ENCODE data around the gene SLC30A10.

Gene SLC30A10

DNA sequence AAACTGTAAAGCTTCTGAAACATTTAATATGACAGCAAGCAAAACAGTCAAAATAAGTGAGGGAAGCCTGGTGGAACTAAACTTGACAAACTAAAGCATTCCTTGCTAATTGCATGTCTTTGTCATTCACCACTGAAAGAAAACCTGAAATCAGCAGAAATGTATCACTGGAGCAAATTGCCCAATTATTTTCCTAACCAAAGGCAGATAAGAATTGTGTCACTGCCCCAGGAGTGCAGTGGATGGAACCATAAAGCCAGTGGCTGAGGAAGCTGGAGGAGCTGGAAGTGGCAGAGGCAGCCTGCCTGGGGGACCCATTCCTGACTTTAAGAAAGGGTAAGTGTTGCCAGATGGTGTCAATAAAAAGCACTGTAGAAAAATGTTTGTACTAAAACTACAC, 2.7 kb upstream of the SLC30A10 start:
- Histone ChIP-seq H3K4me1 (ENCODE audit: control insufficient read depth in 1 of 2, insufficient read depth in 2 of 2, low read length in 2 of 2) (peaks cover 13 to 20% of the 10 kb centered on the region in 2 donors), H3K9me3 (ENCODE audit: control insufficient read depth in 1 of 2, low read length in 2 of 2) (no peaks in the 10 kb centered on the region), H3K9ac (ENCODE audit: low read depth in 1 of 2, low read length in 2 of 2) (no peak overlapping the region), H3K27ac (ENCODE audit: low read depth, low read length) (no peak overlapping the region), H3K36me3 (ENCODE audit: control insufficient read depth in 1 of 2, insufficient read depth in 2 of 2, low read length in 2 of 2) (no peaks in the 10 kb centered on the region), H3K27me3 (ENCODE audit: control insufficient read depth in 1 of 2, insufficient read depth in 2 of 2, low read length in 2 of 2) (peaks cover 6% of the 10 kb centered on the region in 2 donors), H3K4me3 (ENCODE audit: low read depth in 1 of 2, low read length in 2 of 2) (no peak overlapping the region)

DNA sequence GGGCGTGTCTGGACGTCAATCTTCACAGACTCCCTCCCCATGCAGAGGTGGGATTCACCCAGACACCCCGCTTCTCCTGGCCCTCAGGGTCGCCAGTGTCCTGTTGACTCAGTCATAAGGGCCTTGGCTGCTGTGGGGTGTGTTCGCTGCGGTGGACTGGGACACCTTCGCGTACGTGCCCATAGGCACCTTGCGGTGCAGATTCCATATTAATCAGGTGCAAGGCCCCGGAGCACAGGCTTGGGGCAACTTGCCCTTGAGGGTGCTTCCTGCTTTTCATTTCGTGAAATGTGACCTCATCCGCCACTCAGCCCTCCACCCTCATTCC, 398 bp upstream of the SLC30A10 start:
- Histone ChIP-seq H3K4me3 (ENCODE audit: low read depth in 1 of 2, low read length in 2 of 2) (peak overlapping the region; percentile 68 to 77), H3K27me3 (ENCODE audit: control insufficient read depth in 1 of 2, insufficient read depth in 2 of 2, low read length in 2 of 2) (peaks cover 6% of the 10 kb centered on the region in 2 donors), H3K9ac (ENCODE audit: low read depth in 1 of 2, low read length in 2 of 2) (peak overlapping the region; percentile 18 to 59), H3K9me3 (ENCODE audit: control insufficient read depth in 1 of 2, low read length in 2 of 2) (no peaks in the 10 kb centered on the region), H3K27ac (ENCODE audit: low read depth, low read length) (no peak overlapping the region), H3K4me1 (ENCODE audit: control insufficient read depth in 1 of 2, insufficient read depth in 2 of 2, low read length in 2 of 2) (peaks cover 20 to 23% of the 10 kb centered on the region in 2 donors), H3K36me3 (ENCODE audit: control insufficient read depth in 1 of 2, insufficient read depth in 2 of 2, low read length in 2 of 2) (no peaks in the 10 kb centered on the region)

DNA sequence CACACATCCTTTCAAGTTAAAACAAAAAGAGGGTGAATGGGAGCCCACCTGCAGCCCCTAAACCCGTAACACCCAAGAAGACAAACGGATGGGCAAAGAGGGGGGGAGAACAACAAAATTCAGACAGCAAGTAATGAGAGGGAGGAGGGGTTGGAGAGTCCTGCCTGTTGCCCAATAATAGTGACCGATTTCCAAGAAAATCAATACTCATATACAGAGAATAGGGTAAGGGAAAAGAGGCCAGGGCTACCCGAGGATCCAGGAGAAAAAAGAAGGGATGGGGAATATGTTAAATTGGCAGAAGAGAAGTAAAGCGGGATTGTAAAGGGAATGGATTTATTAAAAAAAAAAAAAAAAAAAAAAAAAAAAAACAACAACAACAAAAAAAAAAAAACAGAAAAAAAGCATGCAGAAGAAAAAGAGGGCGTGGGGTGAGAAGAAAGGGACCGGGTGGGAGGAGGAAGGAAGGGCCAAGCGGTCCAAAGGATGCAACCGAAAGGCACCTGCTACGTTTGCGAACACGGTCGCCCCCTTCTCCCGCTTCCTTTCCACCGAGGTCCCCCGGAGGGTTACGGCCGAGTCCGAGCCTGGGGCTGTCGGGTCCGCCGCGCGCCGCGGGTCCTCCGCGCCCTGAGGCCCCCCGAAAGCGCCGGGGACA, 930 bp downstream of the SLC30A10 start:
- H3K36me3 ChIP-seq (ENCODE audit: control insufficient read depth in 1 of 2, insufficient read depth in 2 of 2, low read length in 2 of 2): no peaks in the 10 kb centered on the region
- no peaks in the 10 kb centered on the region for H3K9me3 ChIP-seq (ENCODE audit: control insufficient read depth in 1 of 2, low read length in 2 of 2)
- H3K27ac ChIP-seq (ENCODE audit: low read depth, low read length): peak overlapping the region; percentile 58
- H3K4me3 ChIP-seq (ENCODE audit: low read depth in 1 of 2, low read length in 2 of 2): peak overlapping the region; percentile 72 to 77
- H3K9ac ChIP-seq (ENCODE audit: low read depth in 1 of 2, low read length in 2 of 2): peak overlapping the region; percentile 57 to 59
- H3K4me1 ChIP-seq (ENCODE audit: control insufficient read depth in 1 of 2, insufficient read depth in 2 of 2, low read length in 2 of 2): peaks cover 25 to 29% of the 10 kb centered on the region in 2 donors
- H3K27me3 ChIP-seq (ENCODE audit: control insufficient read depth in 1 of 2, insufficient read depth in 2 of 2, low read length in 2 of 2): peaks cover 6% of the 10 kb centered on the region in 2 donors

DNA sequence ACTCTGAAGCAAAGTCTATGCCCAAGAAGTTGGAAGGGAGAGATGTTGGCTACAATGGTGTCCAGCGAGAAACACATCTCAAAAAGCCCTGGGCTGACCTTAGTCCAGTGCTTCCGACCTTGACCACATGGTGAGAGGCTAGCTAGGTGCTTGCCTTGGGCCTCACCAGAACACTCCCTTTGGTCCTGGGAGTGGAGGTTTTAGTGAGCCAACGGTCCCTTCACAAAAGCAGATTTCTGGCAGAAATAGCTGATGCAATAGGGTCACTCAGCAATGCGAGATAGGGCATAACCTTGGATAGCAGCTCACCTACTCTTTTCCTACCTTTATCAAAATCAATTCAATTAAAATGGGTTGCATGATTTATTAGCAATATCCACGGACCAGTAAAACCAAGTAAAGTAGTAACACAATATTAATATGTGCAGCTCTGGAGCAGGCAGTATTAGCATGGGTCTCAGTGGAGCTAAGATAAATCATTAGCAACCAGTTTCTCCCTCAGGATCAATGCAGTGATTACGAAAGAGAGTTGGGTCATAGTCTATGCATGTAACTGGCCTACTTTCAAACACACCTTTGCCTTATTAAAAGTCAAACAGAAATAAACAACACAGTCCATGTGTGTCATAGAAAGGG, 1.9 kb downstream of the SLC30A10 start:
- H3K9ac ChIP-seq (ENCODE audit: low read depth in 1 of 2, low read length in 2 of 2): peak overlapping the region; percentile 26 to 59
- H3K9me3 ChIP-seq (ENCODE audit: control insufficient read depth in 1 of 2, low read length in 2 of 2): no peaks in the 10 kb centered on the region
- peaks cover 6% of the 10 kb centered on the region in 2 donors for H3K27me3 ChIP-seq (ENCODE audit: control insufficient read depth in 1 of 2, insufficient read depth in 2 of 2, low read length in 2 of 2)
- H3K4me3 ChIP-seq (ENCODE audit: low read depth in 1 of 2, low read length in 2 of 2): peak overlapping the region; percentile 72 to 77
- H3K4me1 ChIP-seq (ENCODE audit: control insufficient read depth in 1 of 2, insufficient read depth in 2 of 2, low read length in 2 of 2): peaks cover 28 to 29% of the 10 kb centered on the region in 2 donors
- no peaks in the 10 kb centered on the region for H3K36me3 ChIP-seq (ENCODE audit: control insufficient read depth in 1 of 2, insufficient read depth in 2 of 2, low read length in 2 of 2)
- peak overlapping the region; percentile 46 for H3K27ac ChIP-seq (ENCODE audit: low read depth, low read length)

DNA sequence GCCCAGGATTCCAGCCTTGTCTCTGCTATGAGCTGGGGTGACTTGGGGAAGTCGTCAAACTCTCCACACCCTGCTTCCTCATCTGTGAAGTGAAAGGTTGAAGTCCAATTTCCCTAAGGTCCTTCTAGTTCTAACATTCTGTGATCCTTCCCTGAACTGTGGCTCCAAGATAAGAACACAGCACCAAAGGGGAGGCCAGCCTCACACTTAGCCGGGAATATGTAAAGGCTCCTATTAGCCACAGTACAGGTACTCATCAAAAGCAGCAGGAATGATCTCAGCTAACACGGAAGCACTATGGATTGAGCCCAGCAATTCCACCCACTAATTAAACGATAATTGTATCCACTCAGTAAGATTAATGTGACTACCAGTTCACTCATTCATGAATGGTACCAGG, 4.0 kb downstream of the SLC30A10 start:
- H3K36me3 ChIP-seq (ENCODE audit: control insufficient read depth in 1 of 2, insufficient read depth in 2 of 2, low read length in 2 of 2): no peaks in the 10 kb centered on the region
- peaks cover 28 to 29% of the 10 kb centered on the region in 2 donors for H3K4me1 ChIP-seq (ENCODE audit: control insufficient read depth in 1 of 2, insufficient read depth in 2 of 2, low read length in 2 of 2)
- H3K27me3 ChIP-seq (ENCODE audit: control insufficient read depth in 1 of 2, insufficient read depth in 2 of 2, low read length in 2 of 2): peaks cover 6% of the 10 kb centered on the region in 2 donors
- H3K9me3 ChIP-seq (ENCODE audit: control insufficient read depth in 1 of 2, low read length in 2 of 2): no peaks in the 10 kb centered on the region
- H3K9ac ChIP-seq (ENCODE audit: low read depth in 1 of 2, low read length in 2 of 2): peak overlapping the region; percentile 22 to 51
- no peak overlapping the region for H3K27ac ChIP-seq (ENCODE audit: low read depth, low read length)
- peak overlapping the region; percentile 51 to 60 for H3K4me3 ChIP-seq (ENCODE audit: low read depth in 1 of 2, low read length in 2 of 2)

DNA sequence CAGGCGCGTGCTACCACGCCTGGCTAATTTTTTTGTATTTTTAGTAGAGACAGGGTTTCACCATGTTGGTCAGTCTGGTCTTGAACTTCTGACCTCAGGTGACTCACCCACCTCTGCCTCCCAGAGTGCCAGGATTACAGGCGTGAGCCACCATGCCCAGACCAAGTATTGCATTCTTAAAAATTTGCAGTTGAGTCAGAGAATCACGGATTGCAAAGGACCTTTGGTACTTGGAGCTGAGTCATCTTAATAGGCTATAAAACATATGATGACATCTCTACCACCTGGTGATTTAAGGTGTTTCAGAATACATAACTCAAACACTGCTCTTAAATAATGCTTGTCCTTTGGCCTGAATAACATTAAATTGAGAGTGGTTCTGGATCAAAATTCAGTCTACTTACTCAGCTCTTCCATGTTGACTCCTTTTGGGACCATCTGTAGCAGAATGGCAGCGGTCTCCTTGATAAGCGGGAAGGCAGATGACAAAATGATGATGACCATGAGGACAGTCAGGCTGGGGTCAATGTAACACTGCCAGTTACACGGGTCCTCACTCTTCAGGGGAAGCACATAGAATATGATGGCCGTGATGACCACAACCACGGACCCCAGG, 10.4 kb downstream of the SLC30A10 start:
- Histone ChIP-seq H3K27ac (ENCODE audit: low read depth, low read length) (no peak overlapping the region), H3K9ac (ENCODE audit: low read depth in 1 of 2, low read length in 2 of 2) (no peak overlapping the region), H3K4me1 (ENCODE audit: control insufficient read depth in 1 of 2, insufficient read depth in 2 of 2, low read length in 2 of 2) (peaks cover 6 to 17% of the 10 kb centered on the region in 2 donors), H3K4me3 (ENCODE audit: low read depth in 1 of 2, low read length in 2 of 2) (no peak overlapping the region), H3K36me3 (ENCODE audit: control insufficient read depth in 1 of 2, insufficient read depth in 2 of 2, low read length in 2 of 2) (peaks cover 5 to 10% of the 10 kb centered on the region in 2 donors), H3K9me3 (ENCODE audit: control insufficient read depth in 1 of 2, low read length in 2 of 2) (no peaks in the 10 kb centered on the region), H3K27me3 (ENCODE audit: control insufficient read depth in 1 of 2, insufficient read depth in 2 of 2, low read length in 2 of 2) (no peaks in the 10 kb centered on the region)

DNA sequence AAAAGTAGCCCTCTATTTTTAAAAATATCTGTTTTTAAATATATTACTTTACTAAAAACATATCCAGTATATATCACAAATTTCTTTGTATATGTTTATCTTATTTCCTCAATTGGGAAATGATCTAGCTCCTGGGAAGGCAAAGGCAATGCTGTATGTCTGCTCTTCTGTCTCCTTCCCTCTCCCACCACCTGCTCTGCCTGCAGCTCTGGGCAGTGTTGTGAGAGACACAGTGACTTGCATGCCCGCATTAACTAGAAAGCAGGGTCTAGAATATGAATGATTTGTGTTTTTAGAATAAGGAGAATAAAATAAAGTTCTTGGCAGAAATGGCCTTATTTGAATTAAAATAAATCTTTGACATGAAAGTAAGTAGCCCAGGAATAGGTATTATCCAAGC, 11.1 kb downstream of the SLC30A10 start:
- H3K4me3 ChIP-seq (ENCODE audit: low read depth in 1 of 2, low read length in 2 of 2): no peak overlapping the region
- no peak overlapping the region for H3K27ac ChIP-seq (ENCODE audit: low read depth, low read length)
- H3K9me3 ChIP-seq (ENCODE audit: control insufficient read depth in 1 of 2, low read length in 2 of 2): no peaks in the 10 kb centered on the region
- no peaks in the 10 kb centered on the region for H3K27me3 ChIP-seq (ENCODE audit: control insufficient read depth in 1 of 2, insufficient read depth in 2 of 2, low read length in 2 of 2)
- H3K9ac ChIP-seq (ENCODE audit: low read depth in 1 of 2, low read length in 2 of 2): no peak overlapping the region
- peaks cover 6 to 10% of the 10 kb centered on the region in 2 donors for H3K4me1 ChIP-seq (ENCODE audit: control insufficient read depth in 1 of 2, insufficient read depth in 2 of 2, low read length in 2 of 2)
- peaks cover 5 to 10% of the 10 kb centered on the region in 2 donors for H3K36me3 ChIP-seq (ENCODE audit: control insufficient read depth in 1 of 2, insufficient read depth in 2 of 2, low read length in 2 of 2)

DNA sequence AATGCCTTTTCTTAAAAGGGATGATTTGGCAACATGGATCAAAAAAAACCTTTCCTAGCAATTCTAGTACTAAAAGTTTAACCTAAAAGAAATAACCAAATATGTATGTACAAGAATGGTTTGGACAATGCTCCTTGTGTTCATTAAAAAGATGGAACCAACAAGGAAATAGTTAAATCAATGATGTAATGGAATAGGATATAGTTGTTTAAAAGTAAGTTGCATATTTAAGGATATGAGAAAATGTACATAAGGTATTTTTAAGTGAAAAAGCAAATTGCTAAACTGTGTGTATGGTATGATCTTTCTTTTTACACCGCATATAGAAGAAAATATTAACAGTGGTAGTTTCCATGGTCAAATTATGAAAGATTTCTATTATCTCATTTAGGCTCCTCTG, 12.1 kb downstream of the SLC30A10 start:
- H3K36me3 ChIP-seq (ENCODE audit: control insufficient read depth in 1 of 2, insufficient read depth in 2 of 2, low read length in 2 of 2): peaks cover 5 to 10% of the 10 kb centered on the region in 2 donors

DNA sequence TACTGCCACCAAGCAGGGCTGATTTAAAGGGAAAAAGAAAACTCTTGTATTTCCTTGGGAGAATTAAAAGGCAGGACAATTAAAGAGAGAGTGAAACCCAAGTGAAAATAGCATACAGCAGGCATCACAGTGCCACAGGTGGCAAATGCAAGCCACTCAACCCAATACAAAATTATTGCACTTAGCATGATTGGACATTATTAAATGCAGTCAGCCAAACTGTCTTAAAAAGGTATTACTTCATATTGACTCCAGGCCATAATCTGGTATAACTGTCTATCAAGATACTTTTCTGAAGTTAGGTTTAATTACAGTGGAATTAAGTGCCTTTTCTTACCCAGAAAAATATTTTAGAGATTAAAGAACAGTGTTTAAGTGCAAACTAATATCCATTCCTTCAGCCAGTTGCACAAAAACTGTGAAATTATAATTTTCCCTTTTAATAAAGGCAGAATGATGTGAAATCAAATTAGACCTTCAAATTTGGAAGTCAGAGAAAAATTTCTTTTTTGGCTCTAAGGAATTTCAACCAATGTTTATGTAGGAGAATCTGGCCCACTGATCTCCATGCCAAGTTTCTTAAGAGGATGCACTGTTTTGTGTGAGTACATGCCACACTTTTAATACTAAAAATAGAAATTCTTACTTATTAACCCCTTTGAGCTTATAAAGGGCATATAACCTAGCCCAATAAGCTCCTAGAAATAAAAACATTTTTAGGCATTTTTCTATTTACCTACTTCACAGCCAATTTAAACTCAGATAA, 15.2 kb downstream of the SLC30A10 start:
- Histone ChIP-seq H3K9me3 (ENCODE audit: control insufficient read depth in 1 of 2, low read length in 2 of 2) (no peaks in the 10 kb centered on the region), H3K27ac (ENCODE audit: low read depth, low read length) (no peak overlapping the region), H3K36me3 (ENCODE audit: control insufficient read depth in 1 of 2, insufficient read depth in 2 of 2, low read length in 2 of 2) (peaks cover 5 to 13% of the 10 kb centered on the region in 2 donors), H3K4me1 (ENCODE audit: control insufficient read depth in 1 of 2, insufficient read depth in 2 of 2, low read length in 2 of 2) (peaks cover under 1 to 3% of the 10 kb centered on the region in 2 donors), H3K4me3 (ENCODE audit: low read depth in 1 of 2, low read length in 2 of 2) (no peak overlapping the region), H3K27me3 (ENCODE audit: control insufficient read depth in 1 of 2, insufficient read depth in 2 of 2, low read length in 2 of 2) (no peaks in the 10 kb centered on the region), H3K9ac (ENCODE audit: low read depth in 1 of 2, low read length in 2 of 2) (no peak overlapping the region)

More for the DNA sequence above, 12.1 kb downstream of the SLC30A10 start:
- H3K4me3 ChIP-seq (ENCODE audit: low read depth in 1 of 2, low read length in 2 of 2): no peak overlapping the region
- no peak overlapping the region for H3K27ac ChIP-seq (ENCODE audit: low read depth, low read length)
- H3K4me1 ChIP-seq (ENCODE audit: control insufficient read depth in 1 of 2, insufficient read depth in 2 of 2, low read length in 2 of 2): peaks cover 6 to 9% of the 10 kb centered on the region in 2 donors
- no peak overlapping the region for H3K9ac ChIP-seq (ENCODE audit: low read depth in 1 of 2, low read length in 2 of 2)
- H3K9me3 ChIP-seq (ENCODE audit: control insufficient read depth in 1 of 2, low read length in 2 of 2): no peaks in the 10 kb centered on the region
- H3K27me3 ChIP-seq (ENCODE audit: control insufficient read depth in 1 of 2, insufficient read depth in 2 of 2, low read length in 2 of 2): no peaks in the 10 kb centered on the region

DNA sequence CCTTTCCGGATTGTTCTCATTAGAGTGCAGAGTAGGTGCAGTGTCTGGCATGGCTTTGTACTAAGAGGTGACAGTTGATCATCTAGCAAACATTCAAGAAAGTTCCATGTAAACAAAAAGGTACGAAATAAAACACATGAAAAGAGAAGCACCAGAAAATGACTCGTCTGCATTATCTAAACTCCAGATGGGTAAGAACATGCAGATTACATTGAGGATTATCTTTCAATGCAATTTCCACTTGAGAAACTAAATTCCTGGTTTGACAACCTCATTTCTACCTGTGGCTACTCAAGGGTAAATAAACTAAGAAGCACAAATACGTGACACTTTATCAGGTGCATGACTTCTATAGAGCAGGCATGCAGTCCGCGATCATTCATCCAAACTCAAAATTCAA, 17.6 kb downstream of the SLC30A10 start:
- Histone ChIP-seq H3K4me3 (ENCODE audit: low read depth in 1 of 2, low read length in 2 of 2) (no peak overlapping the region), H3K9me3 (ENCODE audit: control insufficient read depth in 1 of 2, low read length in 2 of 2) (no peaks in the 10 kb centered on the region), H3K4me1 (ENCODE audit: control insufficient read depth in 1 of 2, insufficient read depth in 2 of 2, low read length in 2 of 2) (peaks cover 0 to 4% of the 10 kb centered on the region in 2 donors), H3K9ac (ENCODE audit: low read depth in 1 of 2, low read length in 2 of 2) (no peak overlapping the region), H3K36me3 (ENCODE audit: control insufficient read depth in 1 of 2, insufficient read depth in 2 of 2, low read length in 2 of 2) (peaks cover under 1 to 11% of the 10 kb centered on the region in 2 donors), H3K27me3 (ENCODE audit: control insufficient read depth in 1 of 2, insufficient read depth in 2 of 2, low read length in 2 of 2) (no peaks in the 10 kb centered on the region), H3K27ac (ENCODE audit: low read depth, low read length) (no peak overlapping the region)
